ENCODE measurements around the gene PLCG1. TPM values are rescaled to one million over a fixed set of nuclear protein-coding genes. Genes with fewer than 3 reads are reported as not detected.

Gene PLCG1
- total RNA-seq, 4 donors from 2014 or later: 82.7 to 377 (median 155) TPM

DNA sequence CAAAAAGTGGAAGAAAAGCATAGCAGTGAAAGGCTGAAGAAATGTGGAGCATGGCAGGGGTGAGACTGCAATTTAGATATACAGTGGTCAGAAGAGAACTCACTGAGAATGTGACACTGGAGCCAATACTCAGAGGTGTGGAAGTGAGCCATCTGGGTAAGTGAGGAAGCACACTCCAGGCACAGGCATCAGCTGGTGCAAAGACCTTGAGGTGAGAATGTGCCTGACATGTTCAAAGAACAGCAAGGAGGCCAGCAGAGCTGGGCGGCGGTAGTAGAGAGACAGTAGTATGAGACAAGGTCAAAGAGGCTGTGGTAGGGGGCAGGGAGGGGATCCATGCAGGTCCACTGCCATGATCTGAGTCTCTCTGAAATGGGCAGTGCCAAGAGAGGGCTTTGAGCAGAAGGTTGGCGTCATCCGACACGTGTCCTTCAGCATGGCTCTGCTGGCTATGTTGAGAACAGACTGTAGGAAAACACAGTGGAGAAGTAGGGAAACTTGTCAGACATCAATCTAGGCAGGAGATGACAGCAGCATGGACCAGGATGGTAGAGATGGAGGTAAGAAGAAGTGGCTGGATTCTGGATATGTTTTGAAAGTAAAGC lies 84.4 kb downstream of the PLCG1 start:
- no peak for DNase-seq
- in situ Hi-C loops (cut with MboI; ENCODE audit: low pct_ligation_motif_present in 1 of 4, low pct_unique_long_range_greater_than_20kb in 1 of 4, low sequenced_read_pairs in 3 of 4): loop anchor here in 1 of 4 donors (10.0 kb wide), 1 partner anchor 47 kb away; no protein-coding TSS in a partner anchor
- Histone ChIP-seq H3K27ac (peak overlapping the region in 3 of 4 donors; percentile 14 to 50 (median 20)), H3K4me3 (no peak overlapping the region), H3K4me1 (peaks cover 0 to 11% (median 0%) of the 10 kb centered on the region in 4 donors), H3K9me3 (no peaks in the 10 kb centered on the region), H3K36me3 (no peaks in the 10 kb centered on the region), H3K27me3 (no peaks in the 10 kb centered on the region)
- TF ChIP-seq EP300 (IDR thresholded peaks at IDR 0.05; ENCODE audit: low read depth) (no peak), POLR2A (IDR thresholded peaks at IDR 0.05) (no peak), POLR2AphosphoS5 (IDR thresholded peaks at IDR 0.05) (no peak)
- TF ChIP-seq, protein P1, sequence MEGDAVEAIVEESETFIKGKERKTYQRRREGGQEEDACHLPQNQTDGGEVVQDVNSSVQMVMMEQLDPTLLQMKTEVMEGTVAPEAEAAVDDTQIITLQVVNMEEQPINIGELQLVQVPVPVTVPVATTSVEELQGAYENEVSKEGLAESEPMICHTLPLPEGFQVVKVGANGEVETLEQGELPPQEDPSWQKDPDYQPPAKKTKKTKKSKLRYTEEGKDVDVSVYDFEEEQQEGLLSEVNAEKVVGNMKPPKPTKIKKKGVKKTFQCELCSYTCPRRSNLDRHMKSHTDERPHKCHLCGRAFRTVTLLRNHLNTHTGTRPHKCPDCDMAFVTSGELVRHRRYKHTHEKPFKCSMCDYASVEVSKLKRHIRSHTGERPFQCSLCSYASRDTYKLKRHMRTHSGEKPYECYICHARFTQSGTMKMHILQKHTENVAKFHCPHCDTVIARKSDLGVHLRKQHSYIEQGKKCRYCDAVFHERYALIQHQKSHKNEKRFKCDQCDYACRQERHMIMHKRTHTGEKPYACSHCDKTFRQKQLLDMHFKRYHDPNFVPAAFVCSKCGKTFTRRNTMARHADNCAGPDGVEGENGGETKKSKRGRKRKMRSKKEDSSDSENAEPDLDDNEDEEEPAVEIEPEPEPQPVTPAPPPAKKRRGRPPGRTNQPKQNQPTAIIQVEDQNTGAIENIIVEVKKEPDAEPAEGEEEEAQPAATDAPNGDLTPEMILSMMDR (IDR thresholded peaks at IDR 0.05): no peak
- 96 to 100% methylated on average over 3 to 5 of the region's 5 CpGs for WGBS, 2 donors (ENCODE audit: low coverage in 1 of 2)
- intact Hi-C loops (cut with DNase I; ENCODE audit: low total_unique reads): no loop called here

DNA sequence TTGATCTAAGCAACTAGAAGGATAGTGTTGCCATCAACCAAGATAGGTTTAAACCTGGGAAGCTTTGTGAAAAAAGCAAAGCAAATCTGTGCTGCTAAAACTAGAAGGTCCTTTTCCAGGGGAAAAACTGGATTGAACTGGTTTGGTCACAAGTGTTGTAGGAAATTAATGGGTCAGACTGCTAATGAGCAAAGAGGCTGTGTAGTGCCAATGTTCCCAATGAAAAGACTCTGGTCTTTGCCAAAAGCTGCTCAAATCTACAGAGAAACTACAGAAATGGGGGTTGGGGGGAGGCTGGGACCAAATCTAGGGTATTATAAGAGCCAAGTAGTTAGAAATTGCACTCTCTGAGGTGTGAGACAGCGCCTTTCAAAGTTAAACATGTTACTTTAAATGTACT lies 85.0 kb downstream of the PLCG1 start:
- peak overlapping the region; percentile 20 to 50 (median 40) for H3K27ac ChIP-seq
- TF ChIP-seq, protein P1 (IDR thresholded peaks at IDR 0.05): no peak
- TF ChIP-seq POLR2A (IDR thresholded peaks at IDR 0.05): no peak
- no peak for TF ChIP-seq EP300 (IDR thresholded peaks at IDR 0.05; ENCODE audit: low read depth)
- TF ChIP-seq POLR2AphosphoS5 (IDR thresholded peaks at IDR 0.05): no peak
- DNase-seq: no peak
- in situ Hi-C loops (cut with MboI; ENCODE audit: low pct_ligation_motif_present in 1 of 4, low pct_unique_long_range_greater_than_20kb in 1 of 4, low sequenced_read_pairs in 3 of 4): loop anchor here in 1 of 4 donors (10.0 kb wide), 1 partner anchor 47 kb away; no protein-coding TSS in a partner anchor
- no peaks in the 10 kb centered on the region for H3K36me3 ChIP-seq
- WGBS, 2 donors (ENCODE audit: low coverage in 1 of 2): 91 to 100% methylated on average over 1 of the region's 1 CpG
- H3K9me3 ChIP-seq: no peaks in the 10 kb centered on the region
- intact Hi-C loops (cut with DNase I; ENCODE audit: low total_unique reads): no loop called here
- no peak overlapping the region for H3K4me3 ChIP-seq
- H3K4me1 ChIP-seq: peaks cover 0 to 11% (median 0%) of the 10 kb centered on the region in 4 donors
- H3K27me3 ChIP-seq: no peaks in the 10 kb centered on the region

DNA sequence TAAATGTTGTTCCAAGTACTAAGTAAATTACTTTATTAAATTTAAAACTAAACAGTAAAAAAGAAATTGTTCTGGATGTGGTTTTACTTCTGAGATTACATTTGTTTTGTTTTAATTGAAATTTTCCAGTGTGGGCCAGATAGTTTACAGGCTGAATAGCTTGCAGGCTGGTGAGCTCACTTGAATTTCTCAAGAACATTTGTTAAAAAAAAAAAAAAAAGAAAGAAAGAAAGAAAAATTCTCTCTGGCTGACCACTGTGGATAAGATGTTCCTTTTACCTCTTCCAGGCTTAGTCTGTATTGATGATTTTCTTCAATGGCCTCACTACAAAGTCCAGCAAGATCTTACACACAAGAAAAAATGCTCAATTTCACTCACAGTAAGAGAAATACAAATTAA lies 85.4 kb downstream of the PLCG1 start:
- Histone ChIP-seq H3K27me3 (no peaks in the 10 kb centered on the region), H3K36me3 (no peaks in the 10 kb centered on the region), H3K27ac (peak overlapping the region in 3 of 4 donors; percentile 20 to 50 (median 37)), H3K9me3 (no peaks in the 10 kb centered on the region), H3K4me3 (no peak overlapping the region), H3K4me1 (peaks cover 0 to 11% (median 0%) of the 10 kb centered on the region in 4 donors)
- in situ Hi-C loops (cut with MboI; ENCODE audit: low pct_ligation_motif_present in 1 of 4, low pct_unique_long_range_greater_than_20kb in 1 of 4, low sequenced_read_pairs in 3 of 4) (loop anchor here in 1 of 4 donors (10.0 kb wide), 1 partner anchor 48 kb away; no protein-coding TSS in a partner anchor), intact Hi-C loops (cut with DNase I; ENCODE audit: low total_unique reads) (no loop called here)
- TF ChIP-seq POLR2A (IDR thresholded peaks at IDR 0.05) (no peak), EP300 (IDR thresholded peaks at IDR 0.05; ENCODE audit: low read depth) (no peak), POLR2AphosphoS5 (IDR thresholded peaks at IDR 0.05) (no peak)
- TF ChIP-seq, protein P1 (IDR thresholded peaks at IDR 0.05): no peak
- no peak for DNase-seq

DNA sequence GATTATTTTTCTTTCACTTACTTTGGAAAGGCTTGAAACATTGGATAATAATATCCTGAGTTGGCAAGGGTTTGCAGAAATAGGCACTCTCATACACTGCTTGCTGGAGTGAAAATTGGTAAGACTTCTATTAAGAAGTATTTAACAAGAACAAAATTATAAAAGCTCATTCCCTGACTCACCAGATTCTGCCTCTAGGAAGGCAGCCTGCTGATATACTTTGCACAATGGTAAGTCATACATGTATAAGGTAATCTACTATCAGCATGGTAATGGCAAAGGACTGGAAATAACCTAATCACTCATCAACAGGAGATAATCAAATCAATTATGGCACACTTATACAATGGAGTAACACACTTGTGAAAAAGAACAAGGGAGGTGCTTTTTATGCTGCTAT lies 85.8 kb downstream of the PLCG1 start:
- H3K4me1 ChIP-seq: peaks cover 0 to 11% (median 0%) of the 10 kb centered on the region in 4 donors
- H3K4me3 ChIP-seq: no peak overlapping the region
- H3K27ac ChIP-seq: peak overlapping the region in 2 of 4 donors; percentile 1 to 26
- DNase-seq: no peak
- H3K27me3 ChIP-seq: no peaks in the 10 kb centered on the region
- intact Hi-C loops (cut with DNase I; ENCODE audit: low total_unique reads) (no loop called here), in situ Hi-C loops (cut with MboI; ENCODE audit: low pct_ligation_motif_present in 1 of 4, low pct_unique_long_range_greater_than_20kb in 1 of 4, low sequenced_read_pairs in 3 of 4) (loop anchor here in 1 of 4 donors (10.0 kb wide), 1 partner anchor 48 kb away; no protein-coding TSS in a partner anchor)
- TF ChIP-seq POLR2A (IDR thresholded peaks at IDR 0.05) (no peak), EP300 (IDR thresholded peaks at IDR 0.05; ENCODE audit: low read depth) (no peak), POLR2AphosphoS5 (IDR thresholded peaks at IDR 0.05) (no peak)
- TF ChIP-seq, protein P1 (IDR thresholded peaks at IDR 0.05): no peak
- no peaks in the 10 kb centered on the region for H3K9me3 ChIP-seq
- H3K36me3 ChIP-seq: no peaks in the 10 kb centered on the region

All from transverse colon (tissue), 4 donors.